IMR-90 (cell line): Measurements from ENCODE around the gene PTPRQ. TPM values are rescaled to one million over a fixed set of nuclear protein-coding genes. Genes with fewer than 3 reads are reported as not detected.
A peak's percentile ranks its signal among the peaks of the same experiment; 100 is the strongest.

Experiments
- ATAC-seq: fragments of 200-7000 bp; cut with Tn5 transposase; 2 replicates; pipeline ENCODE4 v1.9.1; 2020; ENCODE audit warnings: low read depth, mild to moderate bottlenecking, moderate library complexity
- BruUV-seq: library from RNA; stranded (reverse); fragments of 400-500 nt; replicated peaks from 2 replicates; lab custom pipeline; 2021; lab: Mats Ljungman, UMichigan
- CTCF ChIA-PET: fragments of 300-600 bp; formaldehyde crosslinking; extraction: SDS; loops from one replicate; lab custom pipeline; 2021; ENCODE audit warnings: antibody characterized with exemption; lab: Yijun Ruan, JAX
- POLR2A ChIA-PET: fragments of 300-600 bp; sonication (Branson Sonifier 250); formaldehyde crosslinking; loops from one replicate; lab custom pipeline; 2022; ENCODE audit warnings: antibody characterized with exemption; ENCODE audit not compliant: unreplicated experiment; lab: Charles Lee
- DNase-seq: peaks from one replicate; pipeline ENCODE4 v3.0.0; 2013
- H2AFZ ChIP-seq: replicated peaks from 2 replicates; pipeline ENCODE3; 2013; ENCODE audit warnings: low read length, mild to moderate bottlenecking; ENCODE audit not compliant: poor library complexity
- H2AK5ac ChIP-seq: 2 replicates; pipeline ENCODE4 v1.6.1; 2013; ENCODE audit warnings: low read depth, low read length, inconsistent platforms
- H2AK9ac ChIP-seq: replicated peaks from 2 replicates; pipeline ENCODE3; 2013; ENCODE audit warnings: mild to moderate bottlenecking, low read depth, low read length, moderate library complexity; ENCODE audit not compliant: poor library complexity
- H2BK120ac ChIP-seq: 2 replicates; pipeline ENCODE4 v1.6.1; 2013; ENCODE audit warnings: low read depth, low read length, inconsistent platforms
- H2BK15ac ChIP-seq: 3 replicates; pipeline ENCODE4 v1.6.1; 2013; ENCODE audit warnings: low read depth, low read length, inconsistent platforms
- H2BK20ac ChIP-seq: 2 replicates; pipeline ENCODE4 v1.6.1; 2013; ENCODE audit warnings: low read depth, mild to moderate bottlenecking, inconsistent platforms, low read length, moderate library complexity
- H2BK5ac ChIP-seq: 2 replicates; pipeline ENCODE4 v1.6.1; 2013; ENCODE audit warnings: mild to moderate bottlenecking, low read depth, low read length, inconsistent platforms; ENCODE audit not compliant: poor library complexity, severe bottlenecking
- H3K14ac ChIP-seq: replicated peaks from 2 replicates; pipeline ENCODE4 v1.6.1; 2013; ENCODE audit warnings: low read depth, low read length, inconsistent platforms
- H3K18ac ChIP-seq: 2 replicates; pipeline ENCODE4 v1.6.1; 2013; ENCODE audit warnings: low read depth, low read length, control low read depth
- H3K23ac ChIP-seq: 2 replicates; pipeline ENCODE4 v1.6.1; 2013; ENCODE audit warnings: low read depth, low read length, inconsistent platforms
- H3K27ac ChIP-seq: 2 replicates; pipeline ENCODE4 v1.5.1; 2013; ENCODE audit warnings: mild to moderate bottlenecking, control low read depth, low read length; ENCODE audit not compliant: insufficient read depth
- H3K27me3 ChIP-seq: 2 replicates; pipeline ENCODE4 v1.6.1; 2013; ENCODE audit warnings: low read length; ENCODE audit not compliant: control insufficient read depth, insufficient read depth
- H3K36me3 ChIP-seq: 2 replicates; pipeline ENCODE4 v1.6.1; 2013; ENCODE audit warnings: low read length, mixed read lengths; ENCODE audit not compliant: control insufficient read depth, insufficient read depth
- H3K4ac ChIP-seq: 2 replicates; pipeline ENCODE4 v1.6.1; 2013; ENCODE audit warnings: low read depth, low read length, inconsistent platforms
- H3K4me1 ChIP-seq: 2 replicates; pipeline ENCODE4 v1.6.1; 2013; ENCODE audit warnings: low read length, mixed read lengths; ENCODE audit not compliant: control insufficient read depth, insufficient read depth
- H3K4me2 ChIP-seq: 2 replicates; pipeline ENCODE4 v1.6.1; 2013; ENCODE audit warnings: low read depth, mild to moderate bottlenecking, control low read depth, low read length, moderate library complexity
- H3K4me3 ChIP-seq: 2 replicates; pipeline ENCODE4 v1.5.1; 2013; ENCODE audit warnings: low read depth, mild to moderate bottlenecking, control low read depth, low read length, moderate library complexity; ENCODE audit not compliant: insufficient read depth
- H3K56ac ChIP-seq: 2 replicates; pipeline ENCODE4 v1.6.1; 2013; ENCODE audit warnings: low read length, inconsistent platforms; ENCODE audit not compliant: insufficient read depth; ENCODE audit errors: extremely low read depth
- H3K79me1 ChIP-seq, 2 experiments: 2 replicates each; pipeline ENCODE4 v1.6.1; 2013; ENCODE audit warnings: low read length in 2 of 2, inconsistent platforms in 1 of 2, low read depth in 1 of 2
- H3K9ac ChIP-seq: 2 replicates; pipeline ENCODE4 v1.6.1; 2013; ENCODE audit warnings: low read depth, low read length, control low read depth
- H3K9me1 ChIP-seq: 2 replicates; pipeline ENCODE4 v1.6.1; 2013; ENCODE audit warnings: low read length, inconsistent platforms; ENCODE audit not compliant: insufficient read depth
- H3K9me3 ChIP-seq: 2 replicates; pipeline ENCODE4 v1.6.1; 2013; ENCODE audit warnings: low read length; ENCODE audit not compliant: control insufficient read depth, insufficient read depth
- H4K20me1 ChIP-seq: 2 replicates; pipeline ENCODE4 v1.6.1; 2013; ENCODE audit warnings: low read length, inconsistent platforms; ENCODE audit not compliant: insufficient read depth
- H4K5ac ChIP-seq: 2 replicates; pipeline ENCODE4 v1.6.1; 2013; ENCODE audit warnings: mild to moderate bottlenecking, low read depth, low read length, control low read depth
- H4K8ac ChIP-seq, 2 experiments: 2 replicates each; pipeline ENCODE4 v1.6.1; 2013; ENCODE audit warnings: low read depth in 2 of 2, low read length in 2 of 2, control low read depth in 1 of 2, inconsistent platforms in 1 of 2
- H4K91ac ChIP-seq: 2 replicates; pipeline ENCODE4 v1.6.1; 2013; ENCODE audit warnings: low read depth, low read length, inconsistent platforms; ENCODE audit not compliant: insufficient read depth
- CTCF ChIP-seq: conservative IDR thresholded peaks from 2 replicates; pipeline ENCODE4 v1.5.1; 2012; ENCODE audit warnings: mild to moderate bottlenecking, low read depth, low read length, improper control_type of control experiment
- FOS ChIP-seq: fragments of 150-350 bp; IDR thresholded peaks from 2 replicates; pipeline ENCODE4 v1.6.1; 2016; ENCODE audit warnings: low read depth, low read length
- MXI1 ChIP-seq: IDR thresholded peaks from 2 replicates; pipeline ENCODE4 v1.6.1; 2012; ENCODE audit warnings: low read depth, mild to moderate bottlenecking, low read length, moderate library complexity, borderline replicate concordance
- RAD21 ChIP-seq: IDR thresholded peaks from 2 replicates; pipeline ENCODE4 v1.6.1; 2012; ENCODE audit warnings: low read length, improper control_type of control experiment
- RCOR1 ChIP-seq: IDR thresholded peaks from 2 replicates; pipeline ENCODE4 v1.6.1; 2012; ENCODE audit warnings: mild to moderate bottlenecking, low read length, improper control_type of control experiment; ENCODE audit not compliant: insufficient replicate concordance
- SMC3 ChIP-seq: fragments of 150-350 bp; IDR thresholded peaks from 2 replicates; pipeline ENCODE4 v1.6.1; 2016; ENCODE audit warnings: low read depth, mild to moderate bottlenecking, antibody characterized with exemption, low read length, moderate library complexity
- USF2 ChIP-seq: fragments of 150-350 bp; IDR thresholded peaks from 2 replicates; pipeline ENCODE4 v1.6.1; 2017; ENCODE audit warnings: mild to moderate bottlenecking, antibody characterized with exemption, low read length, low read depth
- WGBS, 2 experiments: methylation state at CpG; one replicate each; pipeline versions ENCODE4 v1.1.5 to v1.1.7; 2013; ENCODE audit warnings: missing lambda C conversion rate in 2 of 2; ENCODE audit not compliant: insufficient read length in 1 of 2; ENCODE audit errors: extremely low coverage in 2 of 2; 5-methylcytosine and 5-hydroxymethylcytosine counted together
- dilution Hi-C: fragments of 300-500 bp; cut with HindIII; formaldehyde crosslinking; loops from one replicate; pipeline ENCODE4 v1.14.3; 2018; ENCODE audit warnings: low sequenced_read_pairs; ENCODE audit not compliant: unreplicated experiment
- in situ Hi-C: fragments of 300-500 bp; cut with MboI; formaldehyde crosslinking; loops from 3 replicates; pipeline ENCODE4 v1.14.3; 2019; ENCODE audit warnings: low sequenced_read_pairs, inconsistent platforms, mixed read lengths
- intact Hi-C: fragments of 100-400 bp; cut with micrococcal nuclease; formaldehyde crosslinking; loops from 2 replicates; pipeline ENCODE4 v1.10.0; 2022
- polyA plus RNA-seq, 3 experiments: library from polyadenylated mRNA; depleted of rRNA; stranded (reverse); fragments of >200 nt; gene quantifications; 2 replicates each; pipeline ENCODE4 v1.2.3, GENCODE V29; 2012; ENCODE audit warnings: low replicate concordance in 1 of 3
- total RNA-seq: library from RNA; depleted of rRNA; stranded (reverse); fragments of >200 nt; gene quantifications from 2 replicates; pipeline ENCODE4 v1.2.3, GENCODE V29; 2012

Gene PTPRQ
- total and polyA plus RNA-seq, 2 of the 4 experiments (the other 2 are of a cell fraction) = 0.96 to 1.4 TPM

GRCh38 chr12:80556566-80556965 lies 112.5 kb downstream of the PTPRQ start:
- peaks cover 0 to 3% of the 10 kb centered on the region in 2 experiments; a peak in 1 of 4 replicates for H3K79me1 ChIP-seq
- TF ChIP-seq SMC3 (no peak), USF2 (no peak), RAD21 (no peak), MXI1 (no peak), FOS (no peak), CTCF (no peak), RCOR1 (no peak)
- POLR2A ChIA-PET = no interaction called here
- peak overlapping the region; percentile 36 for H2BK5ac ChIP-seq
- no peak overlapping the region for H3K4me3 ChIP-seq
- dilution Hi-C loops = no loop called here
- H4K5ac ChIP-seq = no peak overlapping the region; the same call in 1 of the 2 replicates
- H3K23ac ChIP-seq = no peak overlapping the region
- H3K14ac ChIP-seq = peak overlapping the region; percentile 13; the same call in 1 of the 2 replicates
- peak overlapping the region; percentile 19; the same call in 1 of the 2 replicates for H3K4ac ChIP-seq
- peak overlapping the region; percentile 76; the same call in 1 of the 2 replicates for H2BK120ac ChIP-seq
- H2AK5ac ChIP-seq = peak overlapping the region; percentile 70; the same call in 1 of the 2 replicates
- in situ Hi-C loops = no loop called here
- no peaks in the 10 kb centered on the region for H3K36me3 ChIP-seq
- H2BK15ac ChIP-seq = peak overlapping the region; percentile 27; the same call in 1 of the 3 replicates
- H3K9me1 ChIP-seq = peaks cover 10% of the 10 kb centered on the region
- WGBS, 2 experiments = no CpG with 5 or more reads among the region's 1 CpG
- ATAC-seq (peak; percentile 50), DNase-seq (no peak)
- H2AFZ ChIP-seq = no peak overlapping the region
- H2AK9ac ChIP-seq = no peak overlapping the region
- no TSS peak for BruUV-seq
- H4K8ac ChIP-seq = peak overlapping the region in 1 of 2 experiments; percentile 74; a peak in 2 of 4 replicates
- CTCF ChIA-PET = no interaction called here
- H4K20me1 ChIP-seq = no peaks in the 10 kb centered on the region
- H3K9ac ChIP-seq = no peak overlapping the region
- H3K56ac ChIP-seq = no peak overlapping the region
- H3K9me3 ChIP-seq = no peaks in the 10 kb centered on the region
- H2BK20ac ChIP-seq = peak overlapping the region; percentile 75; the same call in 1 of the 2 replicates
- intact Hi-C loops = no loop called here
- peaks cover 12% of the 10 kb centered on the region for H3K4me1 ChIP-seq
- H3K4me2 ChIP-seq = no peak overlapping the region
- H3K27ac ChIP-seq = no peak overlapping the region
- peak overlapping the region; percentile 37; the same call in 1 of the 2 replicates for H3K18ac ChIP-seq
- no peaks in the 10 kb centered on the region for H3K27me3 ChIP-seq
- H4K91ac ChIP-seq = 0 out of 2 replicates have a peak overlapping the region, but pooled peaks have one; percentile 5
